ENCODE measurements around the gene ATP6V1G2.

DNA sequence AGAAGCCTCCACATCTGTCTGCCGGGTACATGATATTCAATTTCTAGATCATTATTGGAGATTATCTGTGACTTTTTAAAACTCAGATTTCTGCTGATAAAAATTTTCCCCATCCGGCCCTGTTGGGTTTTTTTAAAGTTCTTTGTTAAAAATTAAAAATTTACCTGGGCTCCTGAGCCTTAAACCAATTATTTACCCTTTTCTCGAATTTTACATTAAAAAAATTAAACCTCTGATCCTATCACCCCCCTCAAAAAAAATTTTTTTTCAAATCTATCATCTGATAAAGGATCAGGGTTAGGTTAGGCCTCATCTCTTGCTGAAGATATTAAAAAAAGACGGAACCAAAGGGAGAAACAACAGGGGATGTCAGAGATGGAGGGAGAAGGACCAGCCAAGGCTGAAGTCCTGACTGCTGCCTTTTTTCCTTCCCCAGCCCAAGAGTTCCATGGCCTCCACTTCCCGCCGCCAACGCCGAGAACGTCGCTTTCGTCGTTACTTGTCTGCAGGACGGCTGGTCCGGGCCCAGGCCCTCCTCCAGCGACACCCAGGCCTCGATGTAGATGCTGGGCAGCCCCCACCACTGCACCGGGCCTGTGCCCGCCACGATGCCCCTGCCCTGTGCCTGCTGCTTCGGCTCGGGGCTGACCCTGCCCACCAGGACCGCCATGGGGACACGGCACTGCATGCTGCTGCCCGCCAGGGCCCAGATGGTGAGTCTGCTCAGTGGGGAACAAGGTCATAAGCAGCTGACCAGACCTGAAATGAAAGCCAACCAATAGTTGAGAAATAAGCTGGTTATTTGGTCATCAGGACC, 1.5 kb upstream of the ATP6V1G2 start:
- no peak for TF ChIP-seq SNAI2 (CRISPR knock-in tag; IDR thresholded peaks at IDR 0.05)
- TF ChIP-seq BACH2 (CRISPR knock-in tag; IDR thresholded peaks at IDR 0.05; ENCODE audit: borderline replicate concordance) = no peak
- TF ChIP-seq, protein P1, sequence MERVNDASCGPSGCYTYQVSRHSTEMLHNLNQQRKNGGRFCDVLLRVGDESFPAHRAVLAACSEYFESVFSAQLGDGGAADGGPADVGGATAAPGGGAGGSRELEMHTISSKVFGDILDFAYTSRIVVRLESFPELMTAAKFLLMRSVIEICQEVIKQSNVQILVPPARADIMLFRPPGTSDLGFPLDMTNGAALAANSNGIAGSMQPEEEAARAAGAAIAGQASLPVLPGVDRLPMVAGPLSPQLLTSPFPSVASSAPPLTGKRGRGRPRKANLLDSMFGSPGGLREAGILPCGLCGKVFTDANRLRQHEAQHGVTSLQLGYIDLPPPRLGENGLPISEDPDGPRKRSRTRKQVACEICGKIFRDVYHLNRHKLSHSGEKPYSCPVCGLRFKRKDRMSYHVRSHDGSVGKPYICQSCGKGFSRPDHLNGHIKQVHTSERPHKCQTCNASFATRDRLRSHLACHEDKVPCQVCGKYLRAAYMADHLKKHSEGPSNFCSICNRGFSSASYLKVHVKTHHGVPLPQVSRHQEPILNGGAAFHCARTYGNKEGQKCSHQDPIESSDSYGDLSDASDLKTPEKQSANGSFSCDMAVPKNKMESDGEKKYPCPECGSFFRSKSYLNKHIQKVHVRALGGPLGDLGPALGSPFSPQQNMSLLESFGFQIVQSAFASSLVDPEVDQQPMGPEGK (CRISPR knock-in tag; IDR thresholded peaks at IDR 0.05; ENCODE audit: borderline replicate concordance) = no peak
- no peak for TF ChIP-seq CREB5 (CRISPR knock-in tag; IDR thresholded peaks at IDR 0.05; ENCODE audit: low read depth)
